Inflammatory macrophage treated with lipopolysaccharide for 1 hour (primary cell): ENCODE results near the gene TSGA10.
"Not testable (repeated sequence)": the region's sequence is repeated elsewhere in the genome, so short reads cannot be mapped to it uniquely, and the experiment has no call there.

ENCODE experiments used
- DNase-seq, 2 donors: peaks; one replicate each; pipeline ENCODE4 v3.0.0-alpha.2; 2020 to 2022

TSGA10 gene

DNA sequence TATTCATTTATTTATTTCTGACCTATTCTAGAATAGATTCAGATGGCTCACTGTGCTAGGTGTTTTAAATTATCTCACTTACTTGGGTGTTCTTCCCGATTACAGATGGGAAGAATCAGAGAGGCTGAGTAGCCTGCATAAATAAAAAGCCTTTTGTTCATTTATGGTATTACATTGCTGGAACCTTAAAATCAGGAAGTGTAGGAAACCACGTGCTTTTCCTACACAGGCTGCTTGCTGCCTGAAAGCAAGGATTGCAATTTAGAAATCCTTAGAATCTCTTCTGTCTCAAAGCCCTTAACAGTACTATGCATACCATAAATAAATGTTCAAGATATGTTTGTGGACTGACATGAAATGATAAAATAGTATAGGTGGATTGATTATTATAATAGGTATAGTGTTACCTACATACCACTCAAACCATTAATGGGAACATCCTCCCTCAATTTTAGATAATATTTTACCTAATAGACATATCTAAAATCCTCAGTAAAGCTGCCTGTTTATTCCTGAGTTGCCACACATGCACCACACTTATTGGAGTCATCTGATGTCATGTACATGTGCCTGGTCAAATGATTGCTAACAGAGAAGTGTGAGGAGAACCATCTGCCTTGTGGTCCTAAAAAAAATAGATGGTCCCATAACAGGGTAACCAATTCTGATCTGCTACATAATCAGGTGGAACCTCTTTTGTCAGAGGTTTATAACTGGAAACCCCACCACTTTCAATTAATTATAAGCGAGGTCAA, 86.7 kb downstream of the TSGA10 start:
- peak; percentile 45 to 57 for DNase-seq

DNA sequence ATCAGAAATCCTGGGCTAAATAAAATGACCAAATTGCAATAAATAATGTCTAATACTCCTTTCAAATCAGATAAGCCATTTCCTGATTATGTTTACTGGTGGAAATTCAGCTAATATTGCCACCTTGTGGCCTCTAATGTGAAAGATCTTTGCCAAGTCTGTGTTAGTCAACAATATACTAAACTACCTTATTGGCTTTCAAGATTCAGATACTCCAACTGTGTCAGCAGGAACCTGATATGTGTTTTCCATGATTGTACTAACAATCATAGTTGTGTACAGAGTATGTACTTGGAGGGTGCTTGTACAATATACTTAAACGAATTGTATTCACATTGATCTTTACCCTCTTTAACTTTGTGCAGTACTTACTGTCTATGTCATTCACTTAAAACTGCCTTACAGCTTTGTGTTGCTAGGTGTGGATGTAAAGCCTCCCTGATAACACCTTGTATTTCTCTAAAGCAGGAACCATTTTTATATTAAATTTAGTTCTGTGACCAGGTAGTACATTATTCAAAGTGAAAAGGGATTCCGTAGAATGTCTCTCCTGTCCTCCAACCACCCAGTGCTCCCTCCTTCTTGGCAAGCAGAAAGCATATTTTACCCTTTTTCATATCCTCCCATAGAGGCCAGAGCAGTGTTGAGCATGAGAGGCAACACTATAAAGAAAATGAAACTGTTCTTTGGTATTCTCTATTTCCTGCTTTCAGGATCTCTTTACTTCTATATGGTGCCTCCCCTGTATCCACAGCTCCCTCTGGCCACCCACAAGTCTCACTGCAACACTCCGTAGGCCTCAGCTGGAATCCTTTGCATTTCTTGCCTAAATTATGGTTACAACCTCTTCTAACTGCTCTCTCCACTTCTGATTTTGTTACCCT, 88.4 kb downstream of the TSGA10 start:
- peak; percentile 67 to 71 for DNase-seq

DNA sequence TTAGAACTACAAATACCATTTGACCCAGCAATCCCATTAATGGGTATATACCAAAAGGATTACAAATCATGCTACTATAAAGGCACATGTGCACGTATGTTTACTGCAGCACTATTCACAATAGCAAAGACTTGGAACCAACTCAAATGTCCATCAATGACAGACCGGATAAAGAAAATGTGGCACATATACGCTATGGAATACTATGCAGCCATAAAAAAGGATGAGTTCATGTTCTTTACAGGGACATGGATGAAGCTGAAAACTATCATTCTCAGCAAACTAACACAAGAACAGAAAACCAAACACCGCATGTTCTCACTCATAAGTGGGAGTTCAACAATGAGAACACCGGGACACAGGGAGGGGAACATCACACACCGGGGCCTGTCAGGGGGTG, 105.6 kb downstream of the TSGA10 start:
- not testable (repeated sequence) for DNase-seq

DNA sequence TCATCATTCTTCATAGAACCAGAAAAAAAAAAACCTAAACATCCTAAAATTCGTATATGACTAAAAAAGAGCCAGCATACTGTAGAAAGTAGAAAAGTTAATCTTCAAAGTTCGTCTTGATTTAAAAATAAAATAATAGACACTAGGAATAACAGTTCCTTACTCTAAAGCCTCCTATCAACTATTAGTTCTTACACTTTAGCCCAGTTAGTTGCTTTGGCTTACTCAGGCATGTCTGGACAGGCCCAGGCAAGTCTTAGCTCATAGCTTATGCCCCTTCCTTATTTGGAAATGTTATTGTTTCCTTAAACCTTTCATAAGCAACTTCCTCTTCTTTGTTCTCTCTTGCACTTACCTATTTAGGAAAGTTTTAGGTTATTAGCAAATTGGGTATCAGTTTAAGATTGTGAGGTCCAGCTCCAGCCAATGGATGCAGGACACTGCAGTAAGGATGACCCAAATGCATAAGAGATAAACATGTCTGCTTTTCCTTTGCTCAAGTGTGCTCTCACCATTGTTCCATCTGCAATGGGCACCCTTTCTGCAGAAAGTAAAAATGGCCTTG, 113.9 kb downstream of the TSGA10 start:
- DNase-seq, result peak in 1 of 2 donors; percentile 2

DNA sequence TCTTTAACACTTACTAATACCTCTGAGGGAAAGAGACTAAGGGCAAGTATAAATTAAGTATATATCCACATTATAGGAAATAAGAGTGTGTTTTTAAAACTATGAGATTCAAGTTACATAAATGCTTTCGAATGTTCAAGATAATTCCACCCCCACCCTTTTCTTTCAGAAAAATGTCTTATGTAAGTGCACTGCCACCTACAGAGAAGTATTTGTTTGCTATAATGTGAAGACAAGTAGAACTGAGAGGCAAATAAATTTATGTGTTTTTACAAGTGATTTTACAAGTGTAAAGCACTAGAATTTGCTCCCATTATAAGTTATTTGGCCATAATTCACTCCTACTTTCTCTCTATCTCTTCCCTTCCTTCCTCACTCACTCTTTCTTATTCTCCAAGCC, 118.8 kb downstream of the TSGA10 start:
- DNase-seq, result no peak

DNA sequence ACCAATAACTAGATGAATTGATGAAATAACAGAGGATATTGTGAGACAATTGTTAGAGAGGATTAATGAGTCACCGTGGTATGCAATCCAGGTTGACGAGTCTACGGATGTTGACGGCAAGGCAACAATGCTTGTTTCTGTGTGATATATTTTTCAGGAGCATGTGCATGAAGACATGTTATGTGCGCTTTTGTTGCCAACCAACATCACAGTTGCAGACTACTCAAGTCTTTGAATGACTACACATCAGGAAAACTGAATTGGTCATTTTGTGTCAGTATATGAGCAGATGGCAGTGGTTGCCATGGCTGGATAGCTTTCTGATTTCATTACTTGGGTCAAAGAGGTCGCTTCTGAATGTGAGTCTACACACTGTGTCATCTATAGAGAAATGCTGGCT, 122.0 kb downstream of the TSGA10 start:
- no peak for DNase-seq

DNA sequence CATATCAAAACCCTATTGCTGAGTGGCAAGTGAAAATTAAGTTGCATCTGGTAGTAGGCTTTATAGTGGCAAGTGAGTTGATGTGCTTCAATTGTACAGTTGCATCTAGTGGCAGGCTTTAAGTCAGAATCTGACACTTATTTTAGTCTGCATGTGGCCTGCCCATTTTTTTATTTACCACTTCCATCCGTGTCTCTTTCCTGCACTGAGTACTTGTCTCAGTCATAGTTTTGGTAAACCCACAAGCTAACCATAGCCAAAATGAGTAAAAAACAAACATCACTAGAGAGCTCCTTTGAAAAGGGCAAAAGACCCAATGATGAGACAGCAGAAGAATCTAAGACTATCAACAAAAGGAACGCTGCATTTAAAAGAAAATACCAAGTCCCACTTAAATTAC, 122.7 kb downstream of the TSGA10 start:
- DNase-seq, result no peak

DNA sequence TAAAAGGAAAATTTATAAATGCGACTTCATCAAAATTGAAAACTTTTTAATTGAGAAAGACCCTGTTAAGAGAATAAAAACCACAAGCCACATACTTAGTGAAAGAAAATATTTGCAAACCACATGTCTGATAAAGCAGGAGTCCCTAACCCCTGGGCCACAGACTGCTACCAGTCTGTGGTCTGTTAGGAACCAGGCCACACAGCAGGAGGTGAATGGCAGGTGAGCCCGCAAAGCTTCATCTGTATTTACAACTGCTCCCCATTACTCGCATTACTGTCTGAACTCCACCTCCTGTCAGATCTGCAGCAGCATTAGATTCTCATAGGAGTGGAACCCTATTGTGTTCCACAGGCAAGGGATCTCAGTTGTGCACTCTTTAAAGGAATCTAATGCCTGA, 123.3 kb downstream of the TSGA10 start:
- no peak for DNase-seq

DNA sequence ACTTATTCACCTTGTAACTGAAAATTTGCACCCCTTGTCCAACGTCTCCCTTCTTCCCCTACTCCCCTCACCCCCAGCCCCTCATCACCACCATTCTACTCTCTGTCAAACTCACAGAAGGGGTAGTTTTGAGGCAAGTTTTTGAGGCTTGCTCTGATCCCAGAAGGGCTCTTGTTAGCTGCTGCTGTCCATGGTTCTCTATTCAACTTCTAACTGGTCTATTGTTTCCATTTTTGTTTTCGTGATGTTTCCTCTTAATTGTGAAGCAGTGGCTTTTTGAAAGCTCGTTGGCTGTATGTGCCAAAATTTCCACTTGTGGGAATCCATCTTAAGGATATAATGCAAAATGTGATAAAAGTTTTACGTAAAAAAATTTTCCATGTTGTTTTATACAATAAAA, 126.2 kb downstream of the TSGA10 start:
- no peak for DNase-seq

DNA sequence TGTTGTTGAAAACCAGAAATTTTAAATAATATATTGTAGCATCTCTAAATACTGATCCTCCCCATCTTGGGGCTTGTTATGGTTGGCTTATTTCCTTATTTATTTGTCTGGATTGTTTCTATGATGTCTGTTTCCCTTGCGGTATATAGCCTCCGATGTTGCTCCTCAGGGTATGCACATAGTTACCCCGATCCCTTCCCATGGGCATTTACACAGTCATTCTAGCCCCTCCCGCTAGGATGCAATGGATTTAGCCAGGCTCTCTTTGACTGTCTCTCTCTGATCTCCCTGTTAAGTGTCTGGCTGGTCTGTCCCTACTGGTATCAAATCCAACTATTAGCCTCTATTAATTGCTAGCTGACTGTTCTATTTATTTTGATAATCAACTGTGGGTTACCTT, 126.9 kb downstream of the TSGA10 start:
- no peak for DNase-seq

DNA sequence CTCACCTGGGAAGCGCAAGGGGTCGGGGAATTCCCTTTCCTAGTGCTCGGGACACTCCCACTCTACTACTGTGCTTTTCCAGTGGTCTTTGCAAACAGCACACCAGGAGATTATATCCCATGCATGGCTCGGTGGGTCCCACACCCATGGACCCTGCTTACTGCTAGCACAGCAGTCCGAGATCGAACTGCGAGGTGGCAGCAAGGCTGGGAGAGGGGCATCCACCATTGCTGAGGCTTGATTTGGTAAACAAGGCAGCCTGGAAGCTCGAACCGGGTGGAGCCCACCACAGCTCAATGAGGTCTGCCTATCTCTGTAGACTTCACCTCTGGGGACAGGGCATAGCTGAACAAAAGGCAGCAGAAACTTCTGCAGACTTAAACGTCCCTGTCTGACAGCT, 154.0 kb downstream of the TSGA10 start:
- no peak for DNase-seq

DNA sequence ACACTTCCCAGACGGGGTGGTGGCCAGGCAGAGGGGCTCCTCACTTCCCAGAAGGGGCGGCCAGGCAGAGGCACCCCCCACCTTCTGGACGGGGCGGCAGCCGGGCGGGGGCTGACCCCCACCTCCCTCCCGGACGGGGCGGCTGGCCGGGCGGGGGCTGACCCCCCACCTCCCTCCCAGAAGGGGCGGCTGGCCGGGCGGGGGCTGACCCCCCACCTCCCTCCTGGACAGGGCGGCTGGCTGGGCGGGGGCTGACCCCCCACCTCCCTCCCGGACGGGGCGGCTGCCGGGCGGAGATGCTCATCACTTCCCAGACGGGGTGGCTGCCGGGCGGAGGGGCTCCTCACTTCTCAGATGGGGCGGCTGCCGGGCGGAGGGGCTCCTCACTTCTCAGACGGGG, 166.0 kb downstream of the TSGA10 start:
- DNase-seq, result not testable (repeated sequence)

DNA sequence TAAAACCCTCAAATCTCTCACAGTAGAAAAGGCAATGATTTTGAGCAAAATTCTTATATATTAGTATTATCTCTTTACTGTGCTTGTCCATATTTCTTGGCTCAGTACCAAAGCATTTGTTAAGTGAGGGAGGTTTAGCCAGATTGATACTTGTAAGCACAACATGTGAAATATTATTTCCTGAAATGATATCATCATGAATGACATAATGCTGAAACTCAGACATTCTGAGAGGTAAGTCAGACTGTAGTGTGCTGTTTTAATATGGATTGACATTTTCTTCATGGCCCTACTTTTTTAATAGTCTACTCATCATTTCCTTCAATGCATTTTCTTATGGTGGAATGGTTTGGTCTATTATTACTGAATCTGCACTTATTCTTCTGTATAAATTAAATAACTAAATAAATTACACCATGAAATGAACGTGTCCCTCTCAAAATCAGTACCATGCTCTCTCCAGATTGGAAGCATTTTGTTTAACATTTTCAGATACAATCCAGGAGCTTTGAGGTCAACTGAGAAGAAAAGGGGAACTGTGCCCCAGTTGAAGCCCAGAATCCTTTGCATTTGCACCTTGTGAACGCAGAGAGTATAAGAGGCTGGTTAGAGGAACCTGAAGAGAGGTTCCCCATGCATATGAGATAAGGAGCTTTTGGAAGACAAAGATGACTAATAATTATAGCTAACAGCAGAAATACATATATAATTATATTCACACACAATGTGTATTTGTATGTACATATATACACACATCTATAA, 168.7 kb downstream of the TSGA10 start:
- DNase-seq, result peak; percentile 2 to 29

DNA sequence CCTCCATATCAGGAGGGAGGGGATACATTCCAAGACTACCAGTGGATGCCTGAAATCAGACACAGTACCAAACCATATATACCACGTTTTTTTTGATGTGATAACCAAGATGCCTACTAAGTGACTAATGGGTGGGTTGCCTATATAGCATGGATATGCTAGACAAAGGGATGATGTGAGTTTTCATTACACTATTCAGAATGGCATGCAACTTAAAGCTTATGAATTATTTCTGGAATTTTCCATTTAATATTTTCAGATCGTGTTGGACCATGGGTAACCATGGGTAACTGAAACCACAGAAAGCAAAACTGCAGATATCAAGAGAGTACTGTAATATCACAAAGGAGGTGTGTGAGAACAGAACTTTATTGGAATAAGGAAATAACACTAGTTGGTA, 179.1 kb downstream of the TSGA10 start:
- DNase-seq, result no peak

DNA sequence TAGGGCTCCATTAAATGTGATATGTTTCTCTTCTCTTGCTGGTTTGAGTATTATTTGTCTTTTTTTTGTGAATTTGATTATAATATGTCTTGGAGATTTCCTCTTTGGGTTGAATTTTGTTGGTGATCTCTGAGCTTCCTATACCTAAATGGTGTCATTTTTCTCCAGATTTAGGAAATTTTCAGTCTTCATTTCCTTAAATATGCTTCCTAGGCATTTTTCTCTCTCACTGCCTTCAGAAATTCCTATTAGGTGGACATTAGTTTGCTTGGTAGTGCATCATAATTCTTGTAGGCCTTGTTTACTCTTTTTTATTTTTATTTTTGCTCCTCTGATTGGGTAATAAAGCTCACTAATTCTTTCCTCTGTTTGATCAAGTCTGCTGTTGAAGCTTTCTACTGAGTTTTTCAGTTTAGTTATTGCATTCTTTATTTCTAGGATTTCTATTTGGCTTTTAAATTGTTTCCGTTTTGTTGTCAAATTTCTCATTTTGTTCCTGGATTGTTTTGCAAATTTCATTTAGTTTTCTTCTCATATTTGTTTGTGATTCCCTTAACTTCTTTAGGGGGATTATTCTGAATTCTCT, 182.1 kb downstream of the TSGA10 start:
- no peak for DNase-seq

DNA sequence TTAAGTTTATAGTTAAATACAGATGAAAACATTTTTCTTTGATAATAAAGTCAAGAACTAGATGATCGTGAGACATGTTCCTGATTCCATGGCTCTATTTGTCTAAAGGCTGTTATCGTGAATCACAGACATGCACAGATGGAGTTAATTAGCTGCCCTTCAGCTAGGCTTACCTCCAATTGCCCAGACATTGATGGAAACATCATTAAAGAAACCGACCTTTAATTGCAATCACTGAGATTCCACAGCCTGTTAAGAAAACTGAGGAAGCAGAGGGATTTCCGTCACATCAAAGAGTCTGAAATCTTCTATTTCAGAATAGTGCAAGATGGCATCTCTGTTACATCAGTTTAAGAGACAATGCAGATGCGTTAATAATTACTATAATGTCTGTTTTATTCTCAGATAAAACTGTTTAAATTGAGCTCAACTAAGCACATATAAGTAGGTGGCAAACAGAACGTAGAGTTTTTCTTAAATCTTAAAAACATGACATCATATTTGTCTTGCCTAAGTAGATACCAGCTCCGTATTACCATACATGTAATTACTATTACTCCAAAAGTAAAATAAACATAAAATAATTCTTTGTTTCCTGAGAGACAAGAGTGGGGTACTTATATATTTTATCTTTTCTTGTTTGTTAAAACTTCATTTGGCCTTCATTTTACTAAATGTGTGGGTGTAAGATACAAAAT, 194.8 kb downstream of the TSGA10 start:
- DNase-seq, result no peak

DNA sequence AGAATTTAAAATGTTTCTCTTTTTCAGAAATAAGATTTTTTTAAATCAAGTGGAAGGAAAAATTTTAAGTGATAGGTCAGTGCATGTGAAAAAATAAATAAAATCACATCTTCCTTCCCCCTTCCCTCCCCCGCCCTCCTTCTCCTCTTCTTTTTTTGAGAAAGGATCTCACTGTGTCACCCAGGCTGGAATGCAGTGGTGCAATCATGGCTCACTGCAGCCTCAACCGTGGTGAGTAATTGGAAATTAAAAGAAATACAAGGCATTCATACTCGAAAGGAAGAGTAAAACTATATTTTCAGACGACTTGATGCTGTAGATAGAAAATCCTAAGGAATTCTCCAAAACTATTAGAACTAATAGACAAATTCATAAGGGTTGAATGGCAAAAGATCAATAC, 201.8 kb downstream of the TSGA10 start:
- DNase-seq, result no peak

DNA sequence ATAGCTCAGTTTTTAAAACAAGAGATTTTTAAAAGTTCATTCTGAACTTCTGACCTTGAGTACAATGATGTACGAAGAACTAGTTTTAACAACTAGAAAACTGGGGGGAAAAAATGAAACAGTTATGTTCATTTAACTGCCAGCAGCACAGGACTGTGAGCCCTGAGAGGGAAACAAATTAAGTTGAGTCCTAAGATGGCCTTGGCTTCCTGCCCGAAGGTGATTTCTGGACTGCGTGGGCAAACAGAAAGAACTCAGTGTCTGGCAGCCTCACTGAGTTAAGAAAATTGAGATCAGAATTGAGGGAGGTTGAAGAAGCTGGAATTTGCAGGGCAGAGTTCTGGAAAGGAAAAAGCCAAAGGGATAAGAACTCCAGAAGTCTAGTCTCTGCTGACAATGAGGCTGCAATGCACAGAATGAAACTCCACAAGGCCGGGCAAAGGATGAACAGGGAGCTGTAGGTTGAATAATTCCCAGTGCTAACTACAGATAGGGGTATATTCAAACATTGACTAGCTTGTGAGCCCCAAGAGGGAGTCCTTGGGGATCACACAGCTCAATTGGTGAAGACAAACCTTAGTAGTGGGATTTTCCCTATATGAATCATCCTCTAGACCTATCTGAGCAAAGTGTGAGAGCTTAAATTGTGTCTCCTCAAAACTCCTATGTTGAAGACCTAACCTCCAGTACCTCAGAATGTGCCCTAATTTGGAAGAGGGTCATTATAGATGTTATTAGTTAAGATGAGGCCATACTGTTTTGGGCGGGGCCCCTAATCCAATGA, 205.6 kb downstream of the TSGA10 start:
- DNase-seq, result no peak

DNA sequence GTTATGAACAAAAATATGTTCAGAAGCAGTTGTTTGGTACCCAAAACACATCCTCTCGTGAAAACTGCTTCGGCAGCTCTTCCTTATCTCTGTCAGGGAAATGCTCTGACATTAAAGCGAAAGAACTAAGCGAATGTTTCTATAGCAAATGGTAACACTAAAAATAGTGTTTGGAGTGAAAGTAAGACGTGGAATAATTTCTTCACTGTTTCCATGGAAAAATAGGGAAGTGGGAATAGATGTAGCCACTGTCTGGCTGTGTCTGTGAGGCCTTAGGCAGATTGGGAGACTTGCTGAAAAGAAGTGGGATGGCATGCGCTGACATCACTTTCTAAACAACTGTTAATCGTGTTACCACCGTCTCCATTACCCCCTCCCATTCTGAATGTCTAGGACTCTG, 207.2 kb downstream of the TSGA10 start:
- DNase-seq, result no peak
